ENCODE results near the gene MDN1.

- no peak for TF ChIP-seq POLR2A (IDR thresholded peaks at IDR 0.05; ENCODE audit: low read length)
- no peak for TF ChIP-seq GATA1 (IDR thresholded peaks at IDR 0.05; ENCODE audit: low read depth, low read length)
These were observed 203.1 kb downstream of the MDN1 start for GRCh38 chr6:89616531-89616930.

Data from erythroblast (primary cell).